Measurements from ENCODE around the gene SIX3. TPM values are rescaled to one million over a fixed set of nuclear protein-coding genes. Genes with fewer than 3 reads are reported as not detected.

The SIX3 gene
- total RNA-seq, 1 experiment from 2014 or later = 0.07 TPM

- Histone ChIP-seq H3K79me2 (ENCODE audit: low read length) (no peaks in the 10 kb centered on the region), H3K9me2 (replicated peaks; ENCODE audit: low read length) (no peaks in the 10 kb centered on the region), H3K4me3 (ENCODE audit: low read length) (peak overlapping the region; percentile 30; the same call in 1 of the 2 replicates), H3K9me3 (ENCODE audit: low read length) (no peaks in the 10 kb centered on the region), H3K27me3 (ENCODE audit: low read length) (peaks cover 28% of the 10 kb centered on the region), H3K27ac (ENCODE audit: low read length) (no peak overlapping the region), H3K9ac (ENCODE audit: low read length) (no peak overlapping the region), H3F3A (ENCODE audit: low read length, unreplicated experiment) (no peaks in the 10 kb centered on the region), H3K4me1 (ENCODE audit: insufficient read depth, low read length) (no peaks in the 10 kb centered on the region), H3K4me2 (ENCODE audit: low read length) (peak overlapping the region; percentile 54; the same call in 1 of the 2 replicates), H2AFZ (ENCODE audit: low read length) (no peak overlapping the region), H4K20me1 (ENCODE audit: low read length) (no peaks in the 10 kb centered on the region), H3K36me3 (ENCODE audit: low read depth, low read length) (no peaks in the 10 kb centered on the region)
- ChIA-PET CTCF (no interaction called here), POLR2A (ENCODE audit: unreplicated experiment) (no interaction called here)
- no peak for ATAC-seq
- TF ChIP-seq EZH2 (IDR thresholded peaks at IDR 0.05; ENCODE audit: low read length, unreplicated experiment) (no peak), EZH2phosphoT487 (IDR thresholded peaks at IDR 0.05; ENCODE audit: borderline replicate concordance, low read length) (no peak), CTCF (conservative IDR thresholded peaks at IDR 0.05; ENCODE audit: low read depth, low read length) (no peak)
- no peak for DNase-seq
- no TSS peak for BruUV-seq (replicated peaks)
- intact Hi-C loops (cut with micrococcal nuclease) = no loop called here
Observed at GRCh38 chr2:44927985-44928482, 13.5 kb upstream of the SIX3 start.

GRCh38 chr2:44928483-44929158, 12.9 kb upstream of the SIX3 start:
- no peaks in the 10 kb centered on the region for H3K79me2 ChIP-seq (ENCODE audit: low read length)
- intact Hi-C loops (cut with micrococcal nuclease) = no loop called here
- ATAC-seq (no peak), DNase-seq (no peak)
- BruUV-seq (replicated peaks) = no TSS peak
- no peak overlapping the region for H3K9ac ChIP-seq (ENCODE audit: low read length)
- H3K4me1 ChIP-seq (ENCODE audit: insufficient read depth, low read length) = no peaks in the 10 kb centered on the region
- peaks cover 28% of the 10 kb centered on the region for H3K27me3 ChIP-seq (ENCODE audit: low read length)
- no peaks in the 10 kb centered on the region for H3K36me3 ChIP-seq (ENCODE audit: low read depth, low read length)
- no peak overlapping the region for H2AFZ ChIP-seq (ENCODE audit: low read length)
- no peak for TF ChIP-seq CTCF (conservative IDR thresholded peaks at IDR 0.05; ENCODE audit: low read depth, low read length)
- TF ChIP-seq EZH2 (IDR thresholded peaks at IDR 0.05; ENCODE audit: low read length, unreplicated experiment) = no peak
- TF ChIP-seq EZH2phosphoT487 (IDR thresholded peaks at IDR 0.05; ENCODE audit: borderline replicate concordance, low read length) = no peak
- no peaks in the 10 kb centered on the region for H3K9me3 ChIP-seq (ENCODE audit: low read length)
- H3F3A ChIP-seq (ENCODE audit: low read length, unreplicated experiment) = no peaks in the 10 kb centered on the region
- H3K4me2 ChIP-seq (ENCODE audit: low read length) = peak overlapping the region; percentile 54; the same call in 1 of the 2 replicates
- H4K20me1 ChIP-seq (ENCODE audit: low read length) = no peaks in the 10 kb centered on the region
- ChIA-PET POLR2A (ENCODE audit: unreplicated experiment) (no interaction called here), CTCF (no interaction called here)
- H3K27ac ChIP-seq (ENCODE audit: low read length) = no peak overlapping the region
- peak overlapping the region; percentile 30 for H3K4me3 ChIP-seq (ENCODE audit: low read length)
- no peaks in the 10 kb centered on the region for H3K9me2 ChIP-seq (replicated peaks; ENCODE audit: low read length)

- no peaks in the 10 kb centered on the region for H3K4me1 ChIP-seq (ENCODE audit: insufficient read depth, low read length)
- peaks cover 28% of the 10 kb centered on the region for H3K27me3 ChIP-seq (ENCODE audit: low read length)
- intact Hi-C loops (cut with micrococcal nuclease) = no loop called here
- H3K9ac ChIP-seq (ENCODE audit: low read length) = no peak overlapping the region
- H4K20me1 ChIP-seq (ENCODE audit: low read length) = no peaks in the 10 kb centered on the region
- H3K27ac ChIP-seq (ENCODE audit: low read length) = no peak overlapping the region
- TF ChIP-seq EZH2 (IDR thresholded peaks at IDR 0.05; ENCODE audit: low read length, unreplicated experiment) (no peak), CTCF (conservative IDR thresholded peaks at IDR 0.05; ENCODE audit: low read depth, low read length) (no peak), EZH2phosphoT487 (IDR thresholded peaks at IDR 0.05; ENCODE audit: borderline replicate concordance, low read length) (no peak)
- H3K4me2 ChIP-seq (ENCODE audit: low read length) = no peak overlapping the region
- no peaks in the 10 kb centered on the region for H3K9me3 ChIP-seq (ENCODE audit: low read length)
- ChIA-PET POLR2A (ENCODE audit: unreplicated experiment) (no interaction called here), CTCF (no interaction called here)
- no peaks in the 10 kb centered on the region for H3K9me2 ChIP-seq (replicated peaks; ENCODE audit: low read length)
- no peaks in the 10 kb centered on the region for H3K36me3 ChIP-seq (ENCODE audit: low read depth, low read length)
- H3K79me2 ChIP-seq (ENCODE audit: low read length) = no peaks in the 10 kb centered on the region
- H3F3A ChIP-seq (ENCODE audit: low read length, unreplicated experiment) = no peaks in the 10 kb centered on the region
- H3K4me3 ChIP-seq (ENCODE audit: low read length) = no peak overlapping the region
- no peak for ATAC-seq
- H2AFZ ChIP-seq (ENCODE audit: low read length) = no peak overlapping the region
- no peak for DNase-seq
- no TSS peak for BruUV-seq (replicated peaks)
Observed at GRCh38 chr2:44929159-44929734, 12.3 kb upstream of the SIX3 start.
